GM12878 (cell line): ENCODE results near the gene MRTFB. TPM values are rescaled to one million over a fixed set of nuclear protein-coding genes. Genes with fewer than 3 reads are reported as not detected.

Source experiments
- ATAC-seq: fragments of 200-7000 bp; cut with Tn5 transposase; 3 replicates; pipeline ENCODE4 v1.9.1; 2020; ENCODE audit warnings: mild to moderate bottlenecking, moderate library complexity
- BruUV-seq: library from RNA; stranded (reverse); fragments of 400-500 nt; replicated peaks from 2 replicates; lab custom pipeline; 2021; lab: Mats Ljungman, UMichigan
- CTCF ChIA-PET: fragments of 300-600 bp; sonication (Branson Sonifier 250); formaldehyde crosslinking; extraction: SDS; loops from one replicate; lab custom pipeline; 2021; ENCODE audit warnings: inconsistent platforms; lab: Yijun Ruan, JAX
- POLR2A ChIA-PET: fragments of 350-600 bp; formaldehyde crosslinking; extraction: SDS; loops from one replicate; lab custom pipeline; 2021; ENCODE audit warnings: inconsistent platforms; lab: Charles Lee
- RAD21 ChIA-PET: fragments of 300-600 bp; sonication (Branson Sonifier 250); formaldehyde crosslinking; loops from one replicate; lab custom pipeline; 2023; ENCODE audit warnings: antibody characterized with exemption; ENCODE audit not compliant: unreplicated experiment; lab: Charles Lee
- SMC1A ChIA-PET: fragments of 300-600 bp; sonication (Branson Sonifier 250); formaldehyde crosslinking; loops from one replicate; lab custom pipeline; 2023; ENCODE audit not compliant: unreplicated experiment, uncharacterized antibody; lab: Charles Lee
- DNase-seq: peaks from one replicate; pipeline ENCODE4 v3.0.0-alpha.2; 2011; ENCODE audit warnings: low read depth, low spot score
- FAIRE-seq: peaks from 3 replicates; lab custom pipeline; 2011; peaks lifted over from hg19 to GRCh38; lab: Jason Lieb, UNC
- H2AFZ ChIP-seq: 2 replicates; pipeline ENCODE4 v1.6.0; 2011; ENCODE audit warnings: low read depth, low read length, control low read depth; ENCODE audit not compliant: control insufficient read depth
- H3K27ac ChIP-seq: 2 replicates; pipeline ENCODE4 v1.5.1; 2011; ENCODE audit warnings: control low read depth; ENCODE audit not compliant: control insufficient read depth, insufficient read depth
- H3K27me3 ChIP-seq, 2 experiments: replicated peaks in 1 of 2; 2 replicates each; pipeline versions ENCODE4 v1.6.0 to v1.6.1; 2011; ENCODE audit warnings: low read length in 1 of 2; ENCODE audit not compliant: control insufficient read depth in 2 of 2, insufficient read depth in 2 of 2
- H3K36me3 ChIP-seq, 2 experiments: 2 replicates each; pipeline ENCODE4 v1.5.1; 2011; ENCODE audit warnings: low read length in 1 of 2; ENCODE audit not compliant: control insufficient read depth in 2 of 2, insufficient read depth in 2 of 2
- H3K4me1 ChIP-seq: 2 replicates; pipeline ENCODE4 v1.6.1; 2011; ENCODE audit warnings: mild to moderate bottlenecking, low read length, moderate library complexity, mixed read lengths; ENCODE audit not compliant: control insufficient read depth, insufficient read depth
- H3K4me2 ChIP-seq: 2 replicates; pipeline ENCODE4 v1.6.0; 2011; ENCODE audit warnings: control low read depth; ENCODE audit not compliant: control insufficient read depth, insufficient read depth
- H3K4me3 ChIP-seq: fragments of 200-600 bp; sonication (generic); 2 replicates; pipeline ENCODE4 v1.5.1; 2016
- H3K79me2 ChIP-seq: 2 replicates; pipeline ENCODE4 v1.6.0; 2011; ENCODE audit warnings: low read length; ENCODE audit not compliant: control insufficient read depth, insufficient read depth
- H3K9ac ChIP-seq: 2 replicates; pipeline ENCODE4 v1.8.0; 2011; ENCODE audit warnings: low read length, control low read depth, mixed read lengths; ENCODE audit not compliant: control insufficient read depth, insufficient read depth
- H3K9me3 ChIP-seq: replicated peaks from 3 replicates; pipeline ENCODE4 v1.5.1; 2011; ENCODE audit warnings: mild to moderate bottlenecking, low read length; ENCODE audit not compliant: control insufficient read depth, insufficient read depth
- H4K20me1 ChIP-seq: 2 replicates; pipeline ENCODE4 v1.6.0; 2011; ENCODE audit not compliant: control insufficient read depth, insufficient read depth
- FOS ChIP-seq: IDR thresholded peaks from 3 replicates; pipeline ENCODE4 v1.6.1; 2011; ENCODE audit warnings: borderline replicate concordance; ENCODE audit not compliant: insufficient read length; ENCODE audit errors: extremely low read depth
- HCFC1 ChIP-seq: fragments of 150-350 bp; IDR thresholded peaks from 2 replicates; pipeline ENCODE4 v1.6.1; 2014; ENCODE audit warnings: low read length
- MEF2B ChIP-seq: fragments of 450-650 bp; IDR thresholded peaks from 2 replicates; pipeline ENCODE4 v1.6.1; 2018; ENCODE audit warnings: mild to moderate bottlenecking, moderate library complexity; ENCODE audit not compliant: partially characterized antibody, poor library complexity, severe bottlenecking
- REST ChIP-seq: IDR thresholded peaks from 2 replicates; pipeline ENCODE4 v1.6.1; 2012; ENCODE audit warnings: mild to moderate bottlenecking, low read depth, low read length
- STAT1 ChIP-seq: fragments of 450-650 bp; conservative IDR thresholded peaks from 2 replicates; pipeline ENCODE4 v1.6.1; 2014; ENCODE audit warnings: antibody characterized with exemption, mild to moderate bottlenecking
- WRNIP1 ChIP-seq: IDR thresholded peaks from 2 replicates; pipeline ENCODE4 v1.6.1; 2011; ENCODE audit warnings: low read depth, low read length, improper control_type of control experiment, borderline replicate concordance
- ZBED1 ChIP-seq: IDR thresholded peaks from 2 replicates; pipeline ENCODE4 v1.6.1; 2016; ENCODE audit warnings: borderline replicate concordance
- WGBS: methylation state at CpG from one replicate; pipeline ENCODE4 v1.1.6; 2016; ENCODE audit warnings: low lambda C conversion rate; ENCODE audit not compliant: insufficient replicate concordance, insufficient coverage; ENCODE audit errors: missing lambda C conversion rate; 5-methylcytosine and 5-hydroxymethylcytosine counted together
- in situ Hi-C: fragments of 300-500 bp; cut with MboI; formaldehyde crosslinking; loops from 9 replicates; pipeline ENCODE4 v1.14.3; 2018; ENCODE audit warnings: mixed read lengths
- intact Hi-C: fragments of 100-400 bp; cut with micrococcal nuclease; formaldehyde crosslinking; loops from one replicate; pipeline ENCODE4 v1.14.2; 2022; ENCODE audit not compliant: unreplicated experiment
- polyA plus RNA-seq, 11 experiments: library from polyadenylated mRNA; depleted of rRNA in 4 of 11; unstranded in 6 of 11; stranded (reverse) in 5 of 11; fragments of >200 nt; fragmentation: Nextera tagmentation in 4 of 11; fragmentation: Illumina TruSeq in 1 of 11; extraction: Ambion mirVana in 4 of 11; extraction: Trizol in 1 of 11; gene quantifications; 1 replicate in 1 of 11; 2 replicates in 10 of 11; pipeline versions ENCODE4 v1.2.1 to v1.2.3, GENCODE V29; 2011 to 2016; ENCODE audit warnings: inconsistent platforms in 2 of 11, missing spikeins in 2 of 11, low read depth in 1 of 11
- total RNA-seq, 4 experiments: library from RNA; depleted of rRNA in 3 of 4; stranded (reverse); fragments of >200 nt in 3 of 4; fragmentation: Illumina TruSeq in 1 of 4; extraction: Trizol in 1 of 4; gene quantifications; 2 replicates each; pipeline versions ENCODE4 v1.2.1 to v1.2.3, GENCODE V29; 2013 to 2021

The MRTFB gene
- total and polyA plus RNA-seq, 10 of the 15 experiments (the other 5 are each of a cell fraction or from before 2014, with no cell fraction given): 2.1 to 14.3 (median 8.0) TPM

DNA sequence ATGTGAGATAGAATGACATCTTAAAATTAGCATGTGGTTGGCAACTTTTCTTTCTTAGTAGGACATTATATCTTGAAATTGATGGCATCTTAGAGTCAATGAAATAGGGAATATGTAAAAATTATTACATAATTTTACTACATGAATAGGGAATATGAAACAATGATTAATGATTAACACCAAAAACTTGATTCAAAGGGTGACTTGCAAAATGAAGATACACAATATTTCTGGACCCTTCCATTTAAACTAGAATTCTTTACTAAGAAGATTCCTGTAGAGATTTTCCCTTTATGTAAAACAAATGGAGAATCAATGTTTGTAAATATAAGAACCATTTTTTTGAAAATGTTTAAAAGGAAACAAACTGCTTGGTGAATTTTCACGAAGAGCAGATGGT, 3.4 kb downstream of the MRTFB start:
- ATAC-seq: no peak
- Histone ChIP-seq H3K9me3 (no peaks in the 10 kb centered on the region), H2AFZ (no peak overlapping the region), H3K27ac (no peak overlapping the region), H3K79me2 (peaks cover 7% of the 10 kb centered on the region), H3K4me3 (no peak overlapping the region), H3K4me1 (peaks cover 2% of the 10 kb centered on the region; the same call in 1 of the 2 replicates), H3K36me3 (no peaks in the 10 kb centered on the region), H3K27me3 (no peaks in the 10 kb centered on the region), H3K9ac (no peak overlapping the region), H3K4me2 (no peak overlapping the region), H4K20me1 (no peaks in the 10 kb centered on the region)
- no TSS peak for BruUV-seq
- POLR2A ChIA-PET: no interaction called here
- 94% methylated on average over 1 of the region's 1 CpG for WGBS
- intact Hi-C loops (loop anchor here (5.0 kb wide), 3 partner anchors 48 to 118 kb away; no protein-coding TSS in a partner anchor), in situ Hi-C loops (no loop called here)
- FAIRE-seq: no peak
- no peak for DNase-seq
- TF ChIP-seq ZBED1 (no peak), STAT1 (no peak), MEF2B (no peak), REST (no peak), HCFC1 (no peak), FOS (no peak), WRNIP1 (no peak)
- SMC1A ChIA-PET: interaction anchor here (1.3 kb wide), 1 partner anchor 59 kb away, joined by 3 read pairs; no protein-coding TSS in a partner anchor
- RAD21 ChIA-PET: no interaction called here
- CTCF ChIA-PET: no interaction called here
